SU-DHL-6 (cell line): ENCODE results near the gene TMED7.

Experiments used
- EZH2phosphoT487 ChIP-seq: fragments of 200-600 bp; sonication (generic), shearing (Covaris generic); conservative IDR thresholded peaks from 2 replicates; pipeline ENCODE4 v1.6.1; 2018; ENCODE audit warnings: mild to moderate bottlenecking, antibody characterized with exemption, low read length, moderate library complexity, mixed read lengths
- TF ChIP-seq, protein P1 (sequence below): fragments of 200-600 bp; sonication (generic); IDR thresholded peaks from one replicate; pipeline ENCODE4 v1.5.1; 2017; ENCODE audit warnings: antibody characterized with exemption, mild to moderate bottlenecking, low read length, moderate library complexity; ENCODE audit not compliant: insufficient read depth, poor library complexity, severe bottlenecking

GRCh38 chr5:115589043-115589442 lies 36.8 kb downstream of the TMED7 start:
- TF ChIP-seq, protein P1, sequence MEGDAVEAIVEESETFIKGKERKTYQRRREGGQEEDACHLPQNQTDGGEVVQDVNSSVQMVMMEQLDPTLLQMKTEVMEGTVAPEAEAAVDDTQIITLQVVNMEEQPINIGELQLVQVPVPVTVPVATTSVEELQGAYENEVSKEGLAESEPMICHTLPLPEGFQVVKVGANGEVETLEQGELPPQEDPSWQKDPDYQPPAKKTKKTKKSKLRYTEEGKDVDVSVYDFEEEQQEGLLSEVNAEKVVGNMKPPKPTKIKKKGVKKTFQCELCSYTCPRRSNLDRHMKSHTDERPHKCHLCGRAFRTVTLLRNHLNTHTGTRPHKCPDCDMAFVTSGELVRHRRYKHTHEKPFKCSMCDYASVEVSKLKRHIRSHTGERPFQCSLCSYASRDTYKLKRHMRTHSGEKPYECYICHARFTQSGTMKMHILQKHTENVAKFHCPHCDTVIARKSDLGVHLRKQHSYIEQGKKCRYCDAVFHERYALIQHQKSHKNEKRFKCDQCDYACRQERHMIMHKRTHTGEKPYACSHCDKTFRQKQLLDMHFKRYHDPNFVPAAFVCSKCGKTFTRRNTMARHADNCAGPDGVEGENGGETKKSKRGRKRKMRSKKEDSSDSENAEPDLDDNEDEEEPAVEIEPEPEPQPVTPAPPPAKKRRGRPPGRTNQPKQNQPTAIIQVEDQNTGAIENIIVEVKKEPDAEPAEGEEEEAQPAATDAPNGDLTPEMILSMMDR, result no peak
- no peak for TF ChIP-seq EZH2phosphoT487
